Iris pigment epithelial cell (primary cell): Measurements from ENCODE around the gene NAA10.
A peak's percentile ranks its signal among the peaks of the same experiment; 100 is the strongest.

Experiments used
- DNase-seq: peaks from one replicate; pipeline ENCODE4 v3.0.0-alpha.2; 2011; ENCODE audit warnings: low read depth

NAA10 gene

DNA sequence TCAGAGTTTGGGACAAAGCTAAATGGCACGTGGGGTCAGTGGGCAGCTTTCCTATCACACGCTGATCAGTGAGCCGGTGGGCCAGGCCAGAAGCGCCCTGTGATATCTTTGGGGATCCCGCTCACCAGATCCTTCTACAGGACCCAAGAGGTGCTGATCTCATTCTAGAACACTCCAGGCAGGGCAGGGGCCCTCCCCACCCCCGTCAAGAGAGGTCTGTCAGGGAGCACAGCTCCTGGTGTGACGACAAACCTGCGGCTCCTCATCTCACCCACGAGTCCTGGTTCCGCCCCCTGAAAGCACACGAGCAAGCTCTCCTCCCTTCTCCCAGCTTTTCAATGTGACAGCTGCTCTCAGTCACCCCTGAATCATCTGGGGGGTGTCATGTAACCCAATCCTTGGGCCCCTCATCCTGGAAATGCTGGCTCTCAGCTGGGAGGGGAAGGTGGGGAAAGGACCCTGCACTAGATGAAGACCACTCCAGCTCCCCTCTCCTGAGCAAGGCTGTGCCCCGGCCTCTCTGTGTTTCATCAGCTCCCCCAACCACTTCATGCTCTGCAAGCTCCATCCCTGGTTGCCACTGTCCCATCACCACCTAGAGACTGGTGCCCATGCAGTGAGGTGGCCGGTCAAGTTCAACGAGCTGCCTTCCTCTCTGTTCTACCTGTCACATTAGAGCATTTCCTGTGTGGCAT is 32.2 kb upstream of the NAA10 start:
- DNase-seq, result peak; percentile 25

GRCh38 chrX:153966283-153966688 is 31.4 kb upstream of the NAA10 start:
- DNase-seq, result peak; percentile 9

- DNase-seq, result no peak
These were observed 30.6 kb upstream of the NAA10 start for GRCh38 chrX:153965406-153965805.

GRCh38 chrX:153964105-153964504 is 29.3 kb upstream of the NAA10 start:
- no peak for DNase-seq

DNA sequence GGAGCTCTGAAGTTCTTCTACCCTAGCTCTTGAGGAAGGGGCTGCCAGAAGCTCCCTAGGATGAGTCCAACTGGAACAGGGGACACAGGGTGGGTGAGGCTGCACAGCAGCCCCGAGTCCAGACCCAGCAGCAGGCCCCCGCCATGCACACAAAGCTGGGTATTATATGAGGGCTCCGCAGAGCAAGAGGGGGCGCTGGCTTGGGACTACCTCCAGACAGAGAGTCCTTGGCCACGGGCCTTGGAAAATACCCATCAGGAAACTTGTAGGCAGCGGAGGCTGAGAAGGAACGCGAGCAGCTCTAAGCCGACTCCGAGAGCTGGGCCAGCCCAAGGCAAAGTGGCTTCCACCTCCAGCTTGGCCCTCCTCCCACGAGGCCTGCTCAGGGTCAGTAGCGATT is 28.7 kb upstream of the NAA10 start:
- DNase-seq, result no peak

DNA sequence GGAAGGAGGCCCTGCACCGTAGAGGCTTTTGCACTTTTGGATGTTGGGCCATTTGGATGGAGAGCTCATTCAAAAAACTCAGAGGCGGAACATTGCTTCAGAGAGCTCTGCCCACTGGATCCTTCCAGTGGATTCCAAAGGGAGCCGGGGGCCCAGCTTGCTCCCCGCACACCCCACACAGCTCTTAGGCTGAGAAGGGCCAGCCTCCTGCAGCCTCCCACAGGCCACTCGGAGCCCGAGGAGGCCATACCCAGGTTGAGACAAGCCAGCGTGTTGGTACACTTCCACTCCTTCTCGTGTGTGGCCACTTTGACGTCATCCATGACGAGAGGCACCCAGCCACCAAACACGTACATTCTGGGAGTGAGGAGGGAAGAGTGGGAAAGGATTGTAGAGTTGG is 26.5 kb upstream of the NAA10 start:
- DNase-seq, result no peak

DNA sequence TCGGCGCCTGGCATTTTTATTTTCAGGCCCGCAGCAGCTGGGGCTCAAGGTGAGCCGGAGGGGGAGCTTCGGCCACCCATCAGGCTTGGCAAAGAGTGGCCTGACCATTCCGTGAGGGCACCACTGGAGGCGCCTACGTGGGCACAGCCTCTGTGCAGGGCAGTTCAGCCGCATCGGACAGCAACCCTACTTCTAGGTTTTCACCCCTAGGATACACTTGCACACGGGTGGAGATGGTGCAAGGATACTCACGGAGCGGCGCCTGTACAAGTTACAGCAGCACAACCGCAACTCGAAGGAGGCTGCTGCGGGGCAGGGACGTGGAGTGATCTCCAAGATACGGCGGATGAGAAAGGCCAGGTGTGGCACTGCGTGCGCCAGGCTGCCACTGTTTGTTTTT is 25.9 kb upstream of the NAA10 start:
- DNase-seq, result no peak

GRCh38 chrX:153960077-153960476 is 25.2 kb upstream of the NAA10 start:
- DNase-seq, result no peak

DNA sequence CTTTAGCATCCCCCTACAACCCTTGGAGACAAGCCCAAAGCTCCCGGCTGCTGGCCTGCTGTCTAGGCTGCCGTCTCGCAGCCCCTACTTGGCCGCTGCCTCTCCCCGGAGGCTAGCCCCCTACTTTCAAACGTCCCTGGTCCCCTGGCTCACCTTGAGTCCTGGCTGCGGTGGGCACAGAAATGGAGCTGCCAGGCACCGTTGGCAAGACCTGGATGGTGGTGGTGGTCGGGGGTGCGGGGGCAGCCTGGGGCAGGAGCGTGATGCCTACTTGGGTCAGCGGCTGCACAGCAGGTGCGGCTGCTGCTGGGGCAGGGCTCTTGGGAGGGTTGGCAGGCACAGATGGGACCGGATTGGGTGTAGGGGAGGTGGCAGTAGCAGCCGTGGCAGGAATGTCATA is 24.8 kb upstream of the NAA10 start:
- no peak for DNase-seq

- no peak for DNase-seq
These were observed 23.8 kb upstream of the NAA10 start for GRCh38 chrX:153958605-153959004.

- DNase-seq, result no peak
These were observed 22.4 kb upstream of the NAA10 start for GRCh38 chrX:153957224-153957623.

- no peak for DNase-seq
These were observed 21.4 kb upstream of the NAA10 start for GRCh38 chrX:153956044-153956907.

DNA sequence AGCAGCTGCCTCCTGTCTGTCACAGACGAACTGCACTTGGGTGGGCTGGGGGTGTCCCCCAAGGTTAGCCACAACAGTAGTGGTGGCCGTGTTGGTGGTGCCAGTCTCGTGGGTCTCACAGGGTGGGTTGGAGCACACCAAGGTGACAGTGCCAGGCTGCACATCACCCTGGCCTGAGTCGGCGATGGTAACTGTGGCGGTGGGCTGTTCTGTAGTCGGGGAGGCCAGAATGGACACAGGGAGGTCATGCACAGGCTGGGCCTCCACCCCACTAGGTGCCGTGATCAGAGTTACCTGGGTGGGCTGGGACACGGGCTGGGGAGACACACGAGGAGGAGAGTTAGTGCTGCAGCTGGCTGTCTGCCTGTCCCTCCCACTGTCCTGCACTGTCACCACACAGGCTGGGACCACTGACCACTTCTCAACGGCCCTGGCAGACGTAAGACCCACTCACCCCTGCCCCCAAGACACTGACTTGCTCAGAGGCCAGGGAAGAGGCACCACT is 20.4 kb upstream of the NAA10 start:
- no peak for DNase-seq

DNA sequence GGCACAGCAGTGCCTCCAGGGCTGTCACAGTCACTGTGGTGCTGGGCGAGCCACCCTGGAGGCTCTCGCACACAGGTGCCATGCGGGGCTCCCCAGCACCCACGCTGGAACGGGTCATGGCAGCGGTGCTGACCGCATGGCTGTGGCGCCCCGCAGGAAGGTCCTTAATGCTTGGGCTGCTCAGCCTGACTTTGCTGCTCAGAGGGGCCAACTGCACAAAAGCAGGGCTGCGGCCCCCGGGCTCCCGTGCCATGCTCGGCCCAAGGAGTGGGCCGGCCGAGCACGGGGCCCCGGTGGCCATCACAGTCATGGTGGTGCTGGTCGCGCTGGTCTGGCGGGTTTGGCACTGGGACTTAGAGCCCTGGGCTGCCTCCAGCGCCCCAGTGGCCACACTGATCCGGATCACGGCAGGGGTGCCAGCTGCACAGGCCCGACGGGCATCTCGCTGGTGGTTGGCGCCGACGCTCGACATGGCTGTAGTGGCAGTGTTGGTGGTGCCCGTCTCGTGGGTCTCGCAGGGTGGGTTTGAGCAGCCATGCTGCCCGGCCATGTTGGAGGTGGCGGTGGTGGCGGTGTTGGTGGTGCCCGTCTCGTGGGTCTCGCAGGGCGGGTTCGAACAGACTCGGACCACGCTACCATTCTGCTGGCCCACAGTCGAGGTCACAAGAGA is 19.9 kb upstream of the NAA10 start:
- DNase-seq, result no peak

DNA sequence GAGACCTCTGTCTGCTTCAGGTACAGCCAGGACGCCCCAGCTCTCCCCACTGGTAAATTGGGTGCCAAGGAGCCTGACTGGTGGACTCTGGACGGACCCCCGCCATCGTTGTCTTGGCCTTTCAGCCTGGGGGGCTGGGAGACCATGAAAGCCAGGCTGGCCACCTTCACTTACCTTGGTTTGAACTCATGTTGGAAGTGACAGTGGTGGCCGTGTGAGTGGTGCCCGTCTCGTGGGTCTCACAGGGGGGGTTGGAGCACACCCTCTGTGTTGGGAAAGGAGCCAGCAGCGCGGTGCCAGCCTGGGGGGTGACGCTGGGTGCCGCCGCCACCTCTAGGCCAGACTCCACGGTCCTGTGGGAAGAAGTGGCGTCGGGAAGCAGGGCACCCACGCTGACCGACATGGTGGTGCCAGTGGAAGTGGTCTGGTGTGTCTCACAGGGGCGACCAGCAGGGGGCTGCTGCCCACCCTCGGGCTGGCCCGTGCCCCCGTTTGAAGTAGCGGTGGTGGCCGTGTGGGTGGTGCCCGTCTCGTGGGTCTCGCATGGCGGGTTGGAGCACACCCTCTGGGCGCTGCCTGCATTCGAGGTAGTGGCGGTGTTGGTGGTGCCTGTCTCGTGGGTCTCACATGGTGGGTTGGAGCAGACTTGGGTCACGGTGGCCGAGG is 19.2 kb upstream of the NAA10 start:
- no peak for DNase-seq

- DNase-seq, result peak; percentile 34
These were observed 18.5 kb upstream of the NAA10 start for GRCh38 chrX:153953342-153953830.

GRCh38 chrX:153952373-153953026 is 17.7 kb upstream of the NAA10 start:
- no peak for DNase-seq

DNA sequence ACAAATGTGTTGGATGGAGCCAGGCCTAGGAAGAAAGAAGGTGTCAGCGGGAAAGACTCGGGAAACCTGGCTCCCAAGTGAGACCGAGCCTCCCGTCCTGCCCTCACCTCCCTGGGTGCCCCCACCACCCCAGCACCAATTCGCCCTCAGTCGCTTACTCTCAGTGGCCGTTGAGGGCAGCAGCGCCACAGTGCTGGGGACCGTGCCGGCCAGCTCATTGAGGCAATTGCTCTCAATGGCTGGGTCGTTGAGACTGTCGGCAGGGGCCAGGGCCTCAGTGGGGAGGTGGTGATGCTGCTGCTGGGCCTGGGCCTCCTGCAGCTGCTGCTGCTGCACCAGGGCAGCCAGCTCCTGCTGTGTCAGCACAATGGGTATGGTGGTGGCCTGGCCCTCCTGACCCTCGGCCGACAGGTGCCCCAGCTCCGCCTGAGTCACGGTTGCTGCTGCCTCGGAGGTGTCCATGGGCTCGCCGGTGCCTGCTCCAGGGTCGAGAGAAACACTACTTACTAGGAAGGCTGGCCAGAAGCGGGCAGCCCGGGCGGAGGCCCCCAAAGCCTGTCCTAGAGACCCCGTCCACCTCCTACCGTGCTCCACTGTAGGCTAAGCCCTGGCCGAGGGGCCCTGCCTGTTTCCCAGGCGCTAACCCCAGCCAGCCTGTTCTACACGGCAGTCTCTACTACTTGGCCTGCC is 17.0 kb upstream of the NAA10 start:
- no peak for DNase-seq

DNA sequence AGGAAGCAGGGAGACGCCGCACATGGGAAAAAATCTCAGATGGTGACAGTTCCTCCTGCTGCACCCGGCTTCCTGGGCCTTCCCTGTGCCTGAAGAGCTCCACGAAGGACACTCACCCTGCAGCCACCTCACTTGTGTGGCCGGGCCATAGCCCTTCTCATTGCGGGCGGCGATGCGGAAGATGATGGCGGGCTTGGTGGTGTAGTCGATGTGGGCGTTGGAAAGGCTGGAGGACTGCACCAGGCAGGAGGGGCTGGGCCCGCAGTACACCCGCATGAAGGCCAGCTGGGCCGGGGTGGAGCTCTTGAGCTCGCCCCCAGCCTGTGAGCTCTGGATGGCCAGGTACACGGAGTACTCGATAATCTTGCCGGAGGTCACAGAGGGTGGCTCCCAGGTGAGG is 15.3 kb upstream of the NAA10 start:
- no peak for DNase-seq

DNA sequence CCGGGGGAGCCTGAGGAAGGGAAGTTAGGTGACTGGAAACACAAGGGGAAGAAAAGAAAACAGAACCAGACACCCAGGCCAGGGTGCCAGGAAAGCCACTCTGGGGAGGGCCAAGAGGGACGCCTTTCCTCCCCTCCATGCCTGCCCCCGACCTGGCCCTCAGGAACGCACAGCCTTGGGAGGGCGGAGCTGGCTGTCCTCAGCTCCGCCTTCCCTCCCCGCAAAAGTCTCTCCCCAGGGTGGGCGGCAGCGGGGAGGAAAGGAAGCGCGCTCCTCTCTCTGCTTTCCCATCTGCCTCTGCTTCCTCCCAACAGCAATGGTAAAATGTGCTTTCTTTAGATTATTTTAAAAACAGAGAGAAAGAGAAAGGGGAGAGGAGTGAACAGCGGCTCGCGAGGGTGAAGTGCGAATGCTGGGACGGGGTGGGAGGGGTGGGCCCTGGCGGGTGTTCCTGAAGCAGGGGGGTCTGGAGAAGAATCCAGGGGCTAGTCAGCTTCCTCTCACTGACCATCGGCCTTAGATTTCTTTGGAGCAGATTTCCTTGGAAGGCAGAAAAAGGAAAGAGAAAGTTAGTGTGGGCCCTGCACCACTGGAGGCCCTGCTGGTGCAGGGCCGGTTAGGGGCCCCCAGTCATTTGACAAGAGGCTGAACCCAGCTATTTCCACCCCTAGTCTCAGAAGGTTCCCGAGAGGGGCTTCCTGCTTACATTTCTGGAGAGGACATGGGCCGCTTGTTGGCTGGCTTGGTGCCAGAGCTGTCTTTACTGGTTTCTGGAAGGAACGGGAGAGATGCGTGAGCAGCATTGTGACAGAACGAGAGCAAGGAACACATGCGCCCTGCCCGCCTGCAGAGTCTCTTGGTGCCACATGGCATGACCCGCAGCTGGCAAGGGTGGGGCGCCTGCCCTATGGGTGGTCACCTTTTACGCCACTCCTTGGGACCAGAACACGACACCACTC is 14.3 kb upstream of the NAA10 start:
- DNase-seq, result no peak
